ENCODE results near the gene AHCY.
"Not testable (repeated sequence)": the region's sequence is repeated elsewhere in the genome, so short reads cannot be mapped to it uniquely, and the experiment has no call there.

Gene AHCY

DNA sequence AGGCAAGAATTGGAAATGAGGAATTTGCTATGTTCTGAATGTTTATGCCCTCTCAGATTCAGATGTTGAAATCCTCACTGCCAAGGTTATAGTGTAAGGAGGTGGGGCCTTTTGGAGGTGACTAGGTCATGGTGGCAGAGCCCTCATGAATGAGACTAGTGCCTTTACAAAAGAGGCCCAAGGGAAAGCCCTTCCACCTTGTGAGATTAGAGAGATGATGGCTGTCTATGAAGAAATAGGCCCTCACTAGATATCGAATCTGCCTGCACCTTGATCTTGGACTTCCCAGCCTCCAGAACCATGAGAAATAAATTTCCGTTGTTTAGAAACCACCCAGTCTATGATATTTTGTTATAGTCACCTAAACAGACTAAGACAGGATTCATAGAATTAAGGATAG is 51.5 kb downstream of the AHCY start:
- DNase-seq, result no peak

DNA sequence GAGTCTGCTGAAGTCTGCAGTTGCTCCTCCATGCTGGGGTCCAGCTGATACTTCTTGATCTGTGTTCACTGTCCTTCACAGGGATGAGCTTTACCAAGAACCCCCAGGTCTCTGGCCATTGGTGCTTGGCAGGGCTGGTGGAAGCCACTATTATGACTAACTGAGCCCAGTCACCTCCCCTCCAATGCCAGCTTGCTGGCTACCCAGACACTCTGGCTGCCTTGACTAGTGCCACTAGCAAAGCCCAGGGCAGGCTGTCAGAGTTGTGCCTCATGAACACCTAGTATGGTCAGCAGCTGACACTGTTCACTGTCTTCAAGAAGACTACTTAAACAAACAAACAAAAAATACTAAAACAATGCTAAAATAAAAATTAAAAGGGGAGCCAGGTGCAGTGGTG is 53.1 kb downstream of the AHCY start:
- DNase-seq, result no peak

DNA sequence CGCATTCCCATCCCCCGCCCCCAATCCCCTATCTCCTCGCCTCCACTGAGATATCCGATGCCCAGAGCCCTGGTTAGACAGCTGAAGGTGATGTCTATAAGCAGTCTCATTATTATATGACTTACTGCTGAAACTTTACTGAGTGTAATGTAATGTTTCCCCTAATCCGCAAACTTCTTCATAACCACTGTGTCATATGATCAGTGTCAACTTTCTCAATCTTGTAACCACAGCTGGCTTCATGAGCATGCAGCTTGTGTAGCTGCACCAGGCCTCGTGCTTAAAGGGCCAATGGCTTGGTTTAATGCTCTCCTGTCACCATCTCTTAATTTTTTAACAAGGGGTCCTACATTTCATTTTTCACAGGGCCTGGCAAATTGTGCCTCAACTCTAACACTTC is 53.9 kb downstream of the AHCY start:
- no peak for DNase-seq

DNA sequence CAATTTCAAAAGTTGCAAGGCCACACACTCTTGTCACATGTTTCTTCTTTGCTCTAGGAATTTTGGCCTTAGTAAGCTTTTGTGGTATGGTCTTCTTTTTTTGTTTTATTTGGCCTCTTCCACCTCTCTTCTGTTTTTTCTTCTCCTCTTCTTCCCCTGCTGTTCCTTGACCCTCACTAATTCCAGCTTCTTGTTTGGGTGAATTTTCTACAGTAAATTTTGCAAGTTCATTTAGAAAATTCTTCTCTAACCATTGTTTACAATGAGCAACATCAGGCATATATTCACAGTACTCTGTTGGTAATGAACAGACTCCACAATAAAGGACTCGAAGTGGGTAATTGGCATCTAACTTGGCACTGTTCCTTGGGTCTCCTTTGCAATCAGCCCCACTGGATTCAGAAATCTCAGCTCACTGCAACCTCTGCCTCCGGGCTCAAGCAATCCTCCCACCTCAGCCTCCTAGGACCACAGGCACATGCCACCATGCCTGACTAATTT is 57.0 kb downstream of the AHCY start:
- DNase-seq, result no peak

DNA sequence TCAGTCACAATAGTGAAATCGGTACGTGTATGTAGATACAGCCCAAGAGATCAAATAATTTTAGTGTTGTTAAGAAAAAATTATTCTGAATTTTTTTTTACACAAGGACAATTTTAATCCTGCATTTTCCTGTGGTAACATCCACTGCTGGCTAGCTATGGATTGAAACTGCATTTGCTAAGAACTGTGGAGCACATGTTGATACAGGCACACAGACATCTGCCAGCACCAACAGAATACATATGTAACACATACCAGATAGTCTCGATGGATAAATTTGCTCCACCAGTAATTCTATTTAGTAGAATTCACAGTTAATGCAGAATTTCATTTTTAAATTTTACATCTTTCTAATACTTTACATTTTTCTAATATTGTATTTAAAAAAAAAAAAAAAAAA is 59.8 kb downstream of the AHCY start:
- DNase-seq, result no peak

DNA sequence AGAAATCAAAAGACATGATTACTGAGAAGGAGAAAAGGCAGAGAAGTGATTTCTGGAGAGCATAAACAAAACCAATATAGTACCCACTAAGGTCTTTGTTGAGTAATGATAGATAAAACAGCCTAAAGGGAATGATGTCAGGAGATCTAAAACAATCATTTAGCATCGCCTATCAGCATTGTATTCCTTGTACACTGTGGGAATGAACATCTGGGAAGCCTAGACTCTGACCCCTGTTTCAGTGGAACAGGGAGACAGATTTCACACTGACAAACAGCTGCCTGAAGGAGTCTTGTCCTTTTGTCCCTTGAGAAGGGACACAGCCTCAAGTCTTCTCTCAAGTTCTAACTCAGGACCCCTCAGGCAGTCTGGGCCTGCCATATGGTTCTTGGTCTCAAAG is 60.3 kb downstream of the AHCY start:
- DNase-seq, result no peak

DNA sequence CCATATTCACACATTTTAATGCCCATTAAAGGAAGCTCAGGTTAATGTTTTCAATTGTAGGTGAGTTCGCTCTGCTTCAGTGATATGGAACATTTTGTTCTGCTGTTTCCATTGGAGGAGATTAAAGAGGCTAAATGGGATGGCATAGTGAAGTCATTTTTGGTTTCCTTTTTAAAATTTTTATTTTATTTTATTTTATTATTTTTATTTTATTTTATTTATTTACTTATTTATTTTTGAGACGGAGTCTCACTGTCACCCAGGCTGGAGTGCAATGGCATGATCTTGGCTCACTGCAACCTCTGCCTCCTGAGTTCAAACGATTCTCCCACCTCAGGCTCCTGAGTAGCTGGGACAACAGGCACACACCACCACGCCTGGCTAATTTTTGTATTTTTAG is 61.1 kb downstream of the AHCY start:
- not testable (repeated sequence) for DNase-seq

DNA sequence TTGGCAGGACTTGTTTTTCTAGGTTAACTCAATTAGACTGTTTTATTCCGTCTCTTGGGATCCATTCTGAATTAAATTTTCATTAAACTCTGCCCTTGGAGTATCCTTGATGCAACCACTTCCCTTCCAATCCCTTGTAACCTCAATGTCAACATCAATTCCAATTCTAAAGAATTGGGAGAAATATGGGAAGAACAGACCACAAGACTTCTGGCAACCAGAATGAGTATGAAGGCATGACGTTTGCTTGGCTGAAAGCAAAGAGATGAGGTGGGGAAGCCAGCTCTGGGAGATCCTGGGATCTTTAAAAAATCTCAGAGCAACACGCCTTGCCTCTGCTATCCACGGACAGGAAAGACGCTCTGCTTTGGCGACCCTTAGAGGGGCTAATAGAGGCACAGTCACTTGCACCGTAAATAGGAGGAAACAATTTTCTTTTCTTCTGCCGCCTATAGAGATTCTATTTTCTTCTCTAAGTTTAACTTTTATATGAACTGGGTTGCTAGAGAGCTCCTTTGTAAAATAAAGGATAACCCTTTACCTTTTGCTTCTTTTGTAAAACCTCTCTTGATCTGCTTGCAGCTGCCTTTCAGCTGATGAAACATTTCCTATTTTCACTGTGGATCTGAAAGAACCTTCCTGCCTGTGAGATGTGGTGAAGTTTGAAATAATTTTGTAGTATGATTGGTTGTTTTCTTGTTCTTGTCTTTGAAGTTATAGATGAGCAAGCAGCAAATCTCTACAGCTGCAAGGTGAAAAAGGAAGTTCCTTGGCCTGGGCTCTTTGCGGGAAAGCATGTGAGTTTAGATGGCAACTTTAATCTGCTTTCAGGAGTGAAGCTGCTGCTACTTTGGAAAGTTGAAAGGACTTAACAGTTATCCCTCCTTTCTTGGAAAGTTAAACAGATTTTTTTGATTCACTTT is 62.2 kb downstream of the AHCY start, which contains the start of gene ASIP:
ASIP (plus strand) TSS at position 731 of the 923 bp plus-strand sequence. CDS start 18,952 bp downstream, outside the sequence.
- no peak for DNase-seq

DNA sequence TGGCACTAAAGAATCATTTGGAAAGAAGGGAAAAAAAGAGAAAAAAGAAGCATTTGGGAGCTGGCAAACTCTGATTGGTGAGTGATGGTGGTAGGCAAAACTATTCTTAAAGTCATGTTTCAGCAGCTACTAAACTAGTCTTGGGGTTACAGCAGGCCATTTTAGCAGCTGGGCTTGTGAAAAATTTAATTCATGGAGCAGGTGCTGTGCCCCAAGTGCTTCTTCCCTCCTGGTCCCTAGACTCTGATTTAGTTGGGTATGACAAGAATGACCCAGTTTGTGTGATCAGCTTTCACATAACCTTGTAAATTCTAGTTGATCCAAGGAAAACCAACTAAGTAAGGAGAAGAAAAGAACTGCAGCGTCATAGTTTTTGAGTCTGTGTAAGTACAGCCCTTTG is 63.0 kb downstream of the AHCY start:
- no peak for DNase-seq

DNA sequence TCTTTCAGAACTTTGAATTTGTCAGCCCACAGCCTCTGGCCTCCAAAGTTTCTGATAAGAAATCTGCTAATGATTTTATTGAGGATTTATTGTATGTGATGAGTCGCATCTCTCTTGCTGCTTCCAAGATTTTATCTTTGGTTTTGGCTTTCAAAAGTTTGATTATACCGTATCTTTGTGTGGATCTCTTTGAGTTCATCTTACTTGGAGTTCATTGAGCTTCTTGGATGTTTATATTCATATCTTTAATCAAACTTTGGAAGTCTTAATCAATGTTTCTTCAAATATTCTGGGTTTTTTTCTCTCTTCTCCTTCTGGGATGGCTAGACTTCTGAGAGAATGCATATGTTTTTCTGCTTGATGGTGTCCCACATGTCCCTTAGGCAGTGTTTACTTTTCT is 65.2 kb downstream of the AHCY start:
- DNase-seq, result no peak

DNA sequence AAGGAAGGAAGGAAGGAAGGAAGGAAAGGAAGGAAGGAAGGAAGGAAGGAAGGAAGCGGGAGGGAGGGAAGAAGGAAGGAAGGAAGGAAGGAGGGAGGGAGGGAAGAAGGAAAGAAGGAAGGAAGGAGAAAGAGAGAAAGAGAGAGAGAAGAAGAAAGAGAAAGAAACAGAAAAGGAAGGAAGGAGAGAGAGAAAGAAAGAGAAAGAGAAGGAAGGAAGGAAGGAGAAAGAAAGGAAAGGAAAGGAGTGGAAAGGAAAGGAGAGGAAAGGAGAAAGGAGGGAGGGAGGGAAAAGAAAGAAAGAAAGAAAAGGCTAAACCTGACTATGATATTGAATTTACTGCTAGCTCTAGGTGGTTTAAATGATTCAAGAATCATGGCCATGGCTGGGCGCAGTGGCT is 67.3 kb downstream of the AHCY start:
- no peak for DNase-seq

DNA sequence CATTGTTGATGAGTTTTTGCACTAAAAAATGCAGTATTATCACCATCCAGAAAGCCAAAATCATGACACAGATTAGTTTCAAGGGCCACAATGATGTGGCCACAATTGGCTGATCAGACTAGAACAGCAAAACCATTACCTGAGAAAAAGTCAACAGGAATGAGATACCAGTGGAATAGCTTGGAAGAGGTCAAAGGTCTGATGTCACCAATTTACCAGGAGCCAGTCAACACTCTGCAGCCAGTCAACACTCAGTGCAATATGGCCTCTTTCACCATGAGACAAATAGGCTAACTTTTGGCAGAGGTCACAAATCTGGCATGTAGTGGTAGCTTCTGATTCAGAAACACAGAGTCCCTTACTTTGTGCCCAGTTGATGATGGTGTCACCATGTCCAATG is 69.5 kb downstream of the AHCY start:
- no peak for DNase-seq

DNA sequence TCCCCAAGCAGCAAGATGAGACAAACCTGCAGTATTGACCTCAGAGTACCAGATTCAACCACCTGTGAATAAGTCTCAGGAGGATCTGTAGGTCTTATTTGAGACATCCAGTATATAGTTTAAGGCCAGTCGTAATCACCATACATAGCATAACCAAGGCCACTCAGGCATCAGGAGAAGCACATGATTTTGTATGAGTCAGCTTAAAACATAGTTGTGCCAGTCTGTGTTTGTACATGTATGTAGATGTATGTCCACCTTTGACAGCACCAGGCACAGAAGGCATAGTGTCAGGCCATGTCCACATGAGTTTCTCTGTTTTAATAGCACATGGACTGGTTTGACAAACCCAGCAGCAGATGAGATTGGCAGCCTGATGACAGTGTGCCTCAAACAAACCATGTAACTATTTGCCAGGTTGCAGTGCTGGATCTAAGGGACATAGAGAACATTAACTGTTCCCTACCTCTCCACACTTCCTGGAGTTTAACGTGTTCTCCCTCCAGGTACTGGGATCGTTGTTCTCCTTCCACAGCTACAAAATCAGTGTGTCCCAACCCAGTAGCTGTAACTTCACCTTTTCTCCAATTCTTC is 70.6 kb downstream of the AHCY start:
- no peak for DNase-seq

DNA sequence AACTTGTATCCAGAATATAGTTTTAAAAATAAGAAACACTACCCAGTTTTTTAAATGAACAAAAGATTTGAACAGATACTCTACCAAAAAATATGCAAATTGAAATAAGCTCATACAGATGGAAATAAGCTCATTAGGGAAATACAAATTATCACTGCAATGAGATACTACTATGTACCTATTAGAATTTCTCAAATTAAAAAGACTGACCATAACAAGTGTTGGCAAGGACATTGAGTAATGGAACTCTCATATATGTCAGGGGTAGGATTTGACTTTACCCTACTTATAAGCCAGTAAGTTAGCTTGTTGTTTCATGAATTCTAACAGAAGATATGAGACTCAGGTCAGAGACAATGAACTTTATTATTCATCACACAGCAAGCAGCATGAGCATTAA is 71.5 kb downstream of the AHCY start:
- no peak for DNase-seq
